ENCODE data around the gene CREB3L1.
"Not testable (repeated sequence)": the region's sequence is repeated elsewhere in the genome, so short reads cannot be mapped to it uniquely, and the experiment has no call there.

The CREB3L1 gene

DNA sequence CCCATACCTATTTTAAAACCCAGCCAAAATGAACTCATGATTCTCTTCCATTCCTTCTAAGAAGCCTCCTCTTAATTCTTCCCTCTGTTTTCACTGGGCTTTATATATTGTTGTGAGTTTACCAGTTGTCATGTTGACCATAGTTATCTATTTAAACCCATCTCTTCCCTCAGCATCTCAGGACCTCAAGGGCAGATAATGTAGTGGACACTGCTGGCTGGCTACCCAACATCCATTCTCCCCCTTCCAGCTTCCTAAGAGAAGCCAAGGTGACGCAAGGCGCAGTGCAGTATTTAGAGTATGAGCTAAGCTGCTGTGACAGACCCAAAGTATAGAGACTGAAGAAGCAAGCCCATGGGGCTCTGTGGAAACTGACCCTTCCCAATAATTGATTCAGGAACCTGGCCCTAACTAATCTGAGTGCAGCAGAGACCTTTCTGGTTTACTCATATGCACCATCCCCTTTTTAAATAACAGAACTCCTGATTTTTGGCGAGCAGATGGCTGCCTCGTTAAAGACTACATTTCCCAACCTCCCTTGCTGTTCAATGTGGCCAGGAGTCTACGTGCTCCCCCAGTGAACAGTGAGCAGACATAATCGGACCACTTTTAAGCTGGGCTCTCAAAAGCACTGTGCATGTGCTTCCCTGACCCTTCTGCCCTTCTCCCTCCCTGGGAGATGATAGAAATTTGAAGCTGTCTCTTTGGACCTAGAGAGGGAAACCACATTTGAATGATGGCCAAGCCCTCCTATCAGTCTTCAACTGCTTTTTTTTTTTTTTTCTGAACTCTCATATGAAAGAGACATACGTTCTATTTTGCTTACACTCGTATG is 28.1 kb upstream of the CREB3L1 start:
- no peak for DNase-seq (ENCODE audit: low read depth)

DNA sequence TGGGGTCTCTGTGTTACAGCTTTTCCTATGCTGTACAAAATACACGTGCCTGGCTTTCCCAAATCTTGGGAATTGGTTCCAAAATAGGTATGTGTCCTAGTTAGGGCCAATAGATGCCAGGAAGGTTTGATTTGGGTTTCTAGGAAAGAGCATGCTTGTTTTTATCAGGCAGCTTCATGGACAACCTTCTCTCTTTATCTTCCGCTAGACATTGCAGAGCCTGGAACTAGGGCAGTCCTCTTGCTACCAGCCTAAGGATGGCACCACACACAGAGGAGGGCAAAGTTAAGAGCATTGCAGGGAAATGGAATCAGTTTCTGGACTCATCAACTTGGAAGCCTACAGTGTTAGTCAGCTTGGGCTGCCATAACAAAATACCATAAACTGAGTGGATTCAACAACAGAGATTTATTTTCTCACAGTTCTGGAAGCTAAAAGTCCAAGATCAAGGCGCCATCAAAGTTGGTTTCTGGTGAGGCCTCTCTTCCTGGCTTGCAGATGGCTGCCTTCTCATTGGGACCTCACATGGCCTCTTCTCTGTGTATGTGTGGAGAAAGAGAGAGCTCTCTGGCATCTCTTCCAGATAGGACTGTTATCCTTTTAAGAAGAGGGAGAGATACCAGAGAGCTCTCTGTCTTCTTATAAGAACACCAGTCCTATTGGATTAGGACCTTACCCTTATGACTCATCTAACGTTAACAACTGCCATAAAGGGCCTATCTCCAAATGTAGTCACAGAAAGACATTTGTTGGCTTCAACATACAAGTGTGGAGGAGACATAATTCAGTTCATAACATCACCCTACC is 27.3 kb upstream of the CREB3L1 start:
- DNase-seq (ENCODE audit: low read depth), result no peak

DNA sequence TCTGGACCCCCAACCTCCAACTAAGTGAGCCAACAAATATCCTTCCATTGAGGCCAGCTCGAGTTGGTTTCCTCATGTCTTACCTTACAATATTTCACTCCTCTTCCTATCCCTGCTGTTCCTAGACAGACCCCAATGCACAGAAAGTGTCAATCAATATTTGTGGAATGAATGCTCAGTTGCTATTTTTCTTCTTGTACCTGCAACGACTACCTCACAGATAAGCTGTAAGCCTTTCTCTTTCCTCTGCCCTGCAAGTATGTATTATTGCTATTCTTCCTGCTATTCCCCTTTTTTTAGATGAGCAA is 26.8 kb upstream of the CREB3L1 start:
- no peak for DNase-seq (ENCODE audit: low read depth)

DNA sequence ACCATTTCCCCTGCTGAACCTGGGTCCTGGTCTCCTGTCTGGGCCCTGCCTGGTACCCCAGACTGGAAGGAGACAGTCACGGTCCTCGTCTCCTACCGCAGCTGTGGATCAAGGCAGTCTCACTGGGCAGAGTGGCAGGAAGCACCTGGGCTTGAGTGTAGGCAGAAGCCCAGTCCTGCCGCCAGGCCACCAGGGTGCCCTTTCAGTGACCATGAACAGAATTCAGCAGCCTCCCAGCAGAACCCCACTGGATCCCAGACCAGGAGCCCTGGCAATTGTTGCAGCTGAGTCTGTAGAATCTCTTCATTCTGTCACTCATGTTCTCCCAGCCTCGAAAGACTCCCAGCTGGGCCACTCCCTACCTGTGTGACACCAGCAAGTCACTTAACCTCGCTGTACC is 25.5 kb upstream of the CREB3L1 start:
- DNase-seq (ENCODE audit: low read depth), result no peak

DNA sequence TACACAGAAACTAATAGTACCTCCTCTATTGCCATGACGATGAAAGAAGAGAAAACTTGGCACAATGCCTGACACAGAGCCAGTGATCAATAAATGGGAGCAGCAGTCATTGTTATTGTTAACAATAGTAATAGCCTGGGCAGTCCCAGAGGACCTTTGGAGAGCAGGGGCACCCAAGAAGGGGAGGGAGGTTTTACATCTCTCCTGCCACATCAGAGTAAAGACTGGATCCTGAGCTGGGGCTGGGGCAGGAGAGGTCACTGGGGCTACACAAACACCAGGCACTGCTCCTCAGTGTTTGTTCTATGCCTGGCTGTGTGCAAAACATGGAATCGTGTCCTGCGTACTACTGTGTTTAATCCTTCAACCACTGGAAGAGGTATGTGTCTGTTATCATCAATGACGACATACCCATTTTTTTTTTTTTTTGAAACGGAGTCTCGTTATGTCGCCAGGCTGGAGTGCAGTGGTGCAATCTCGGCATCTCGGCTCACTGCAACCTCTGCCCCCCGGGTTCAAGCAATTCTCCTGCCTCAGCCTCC is 25.0 kb upstream of the CREB3L1 start:
- no peak for DNase-seq (ENCODE audit: low read depth)

DNA sequence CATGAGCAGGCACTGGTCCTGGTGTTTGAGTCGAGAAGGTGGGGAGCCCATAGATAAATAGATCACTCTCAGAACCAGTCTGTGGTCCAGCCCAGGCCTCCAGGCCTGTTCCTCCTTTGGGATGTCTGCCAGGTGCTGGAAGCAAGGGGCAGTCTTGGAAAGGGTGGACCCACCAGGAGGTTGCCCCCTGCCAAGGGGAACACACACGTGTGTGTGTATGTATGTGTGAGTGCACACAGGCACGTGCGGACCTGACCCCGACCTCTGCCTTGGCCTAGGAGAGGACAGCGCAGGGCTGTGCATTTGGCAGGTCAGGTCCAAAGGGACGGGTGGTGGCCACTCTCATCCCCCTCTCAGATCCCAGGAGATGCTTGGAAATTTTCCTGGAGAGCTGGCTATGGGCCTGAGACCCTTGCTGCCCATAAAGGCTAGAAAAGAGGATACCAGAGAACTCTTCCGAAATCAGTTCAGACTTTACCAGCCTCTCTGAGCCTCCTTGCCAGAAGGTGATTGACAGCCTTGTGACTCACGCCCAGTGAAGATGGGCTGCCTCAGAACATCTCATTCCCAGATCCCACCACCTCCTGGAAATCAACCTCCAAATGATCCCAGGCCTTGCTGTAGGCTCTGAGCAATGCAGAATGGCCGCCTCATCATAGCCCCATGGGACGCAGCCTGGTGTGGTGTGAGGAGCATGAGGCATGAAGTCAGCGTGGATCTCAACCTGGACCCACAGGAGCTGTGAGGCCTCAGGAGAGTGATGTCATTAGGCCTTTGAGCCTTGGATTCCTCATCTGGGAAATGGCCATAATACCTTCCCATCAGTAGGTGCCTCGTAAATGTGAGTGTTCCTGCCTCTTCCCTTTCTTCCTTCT is 24.0 kb upstream of the CREB3L1 start:
- DNase-seq (ENCODE audit: low read depth), result no peak

DNA sequence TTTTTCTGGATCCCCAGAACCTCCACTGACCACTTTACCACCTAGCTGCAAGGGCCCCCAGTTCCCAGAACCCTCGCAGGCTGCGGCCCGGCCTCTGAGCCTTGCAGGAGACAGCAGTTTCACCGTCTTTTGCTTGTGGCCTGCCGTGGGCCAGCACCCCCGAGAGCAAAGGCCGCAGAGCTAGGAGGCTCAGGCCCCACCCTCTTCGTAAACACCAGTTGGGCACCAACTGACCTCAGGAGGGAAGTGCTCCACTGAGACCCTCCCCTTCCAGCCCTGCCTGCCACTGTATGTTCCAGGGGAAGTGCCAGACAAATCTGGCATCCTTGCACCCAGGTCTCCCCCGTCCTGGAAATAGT is 23.4 kb upstream of the CREB3L1 start:
- no peak for DNase-seq (ENCODE audit: low read depth)

DNA sequence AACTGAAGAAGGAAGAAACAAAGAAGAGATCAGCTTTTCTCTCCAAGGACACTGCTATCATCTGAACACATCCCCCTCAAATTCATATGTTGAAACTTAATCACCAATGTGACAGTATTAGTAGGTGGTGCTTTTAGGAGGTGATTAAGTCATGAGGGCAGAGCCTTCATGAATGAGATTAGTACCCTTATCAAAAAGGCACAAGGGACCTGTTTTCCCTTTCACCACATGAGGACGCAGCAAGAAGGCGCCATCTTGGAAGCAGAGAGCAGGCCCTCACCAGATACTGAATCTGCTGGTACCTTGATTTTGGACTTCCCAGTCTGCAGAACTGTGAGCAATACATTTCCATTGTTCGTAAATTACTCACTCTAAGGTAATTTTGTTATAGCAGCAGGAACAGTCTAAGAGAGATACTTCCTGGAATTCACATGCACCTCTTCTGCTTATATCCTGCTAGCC is 20.9 kb upstream of the CREB3L1 start:
- DNase-seq (ENCODE audit: low read depth), result no peak

DNA sequence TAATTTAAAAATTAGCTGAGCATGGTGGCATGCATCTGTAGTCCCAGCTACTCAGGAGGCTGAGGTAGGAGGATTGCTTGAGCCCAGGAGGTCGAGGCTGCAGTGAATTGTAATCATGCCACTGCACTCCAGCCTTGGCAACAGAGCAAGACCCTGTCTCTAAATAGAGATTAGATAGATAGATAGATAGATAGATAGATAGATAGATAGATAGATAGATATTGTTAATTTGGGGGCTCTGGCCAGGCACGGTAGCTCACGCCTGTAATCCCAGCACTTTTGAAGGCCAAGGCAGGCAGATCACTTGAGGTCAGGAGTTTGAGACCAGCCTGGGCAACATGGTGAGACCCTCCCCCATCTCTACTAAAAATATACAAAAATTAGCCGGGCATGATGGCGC is 18.1 kb upstream of the CREB3L1 start:
- DNase-seq (ENCODE audit: low read depth), result not testable (repeated sequence)

DNA sequence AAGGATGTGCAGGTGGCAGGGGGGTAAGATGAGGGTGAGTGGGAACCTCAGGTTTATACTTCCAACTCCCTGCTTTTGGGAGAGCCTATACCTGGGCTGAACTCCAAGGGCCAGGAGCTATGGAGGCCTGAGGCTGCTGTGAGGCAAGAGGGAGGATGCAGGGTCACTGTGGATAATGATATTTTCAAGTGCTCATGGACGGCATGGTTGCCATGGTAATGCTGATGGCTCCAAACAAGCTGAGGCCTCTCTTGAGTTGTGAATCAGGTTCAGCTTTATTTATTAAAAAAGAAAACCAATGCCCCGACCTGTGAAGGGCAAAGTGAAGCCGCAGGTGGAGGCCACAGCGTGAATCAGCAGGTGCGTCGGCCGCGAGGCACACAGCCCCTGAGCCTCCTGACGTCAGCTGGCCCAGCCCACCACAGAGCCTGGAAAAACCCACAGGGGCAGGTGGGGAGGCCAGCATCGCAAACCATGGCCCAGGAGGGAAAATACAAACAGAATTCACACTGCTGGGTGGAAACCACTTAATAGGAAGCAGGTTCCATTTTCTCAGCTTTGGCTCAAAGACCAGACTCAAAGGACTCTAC is 17.4 kb upstream of the CREB3L1 start:
- DNase-seq (ENCODE audit: low read depth), result no peak

DNA sequence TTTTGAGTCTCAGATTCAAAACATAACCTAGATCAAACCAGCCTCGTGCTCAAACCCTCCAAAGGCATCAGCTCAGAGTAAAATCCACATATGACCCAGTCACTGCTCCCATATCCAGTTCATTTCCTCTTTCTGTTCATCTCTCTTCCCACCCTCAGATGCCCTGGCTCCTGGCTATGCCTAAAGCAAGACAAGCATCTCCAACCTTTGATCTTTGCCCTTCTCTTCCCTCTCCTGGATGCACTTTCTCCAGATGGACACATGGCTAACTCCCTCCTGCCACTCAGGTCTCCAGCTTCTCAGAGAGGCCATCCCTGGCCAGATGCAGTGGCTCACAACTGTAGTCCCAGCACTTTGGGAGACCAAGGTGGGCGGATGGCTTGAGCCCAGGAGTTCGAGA is 14.3 kb upstream of the CREB3L1 start:
- no peak for DNase-seq (ENCODE audit: low read depth)

DNA sequence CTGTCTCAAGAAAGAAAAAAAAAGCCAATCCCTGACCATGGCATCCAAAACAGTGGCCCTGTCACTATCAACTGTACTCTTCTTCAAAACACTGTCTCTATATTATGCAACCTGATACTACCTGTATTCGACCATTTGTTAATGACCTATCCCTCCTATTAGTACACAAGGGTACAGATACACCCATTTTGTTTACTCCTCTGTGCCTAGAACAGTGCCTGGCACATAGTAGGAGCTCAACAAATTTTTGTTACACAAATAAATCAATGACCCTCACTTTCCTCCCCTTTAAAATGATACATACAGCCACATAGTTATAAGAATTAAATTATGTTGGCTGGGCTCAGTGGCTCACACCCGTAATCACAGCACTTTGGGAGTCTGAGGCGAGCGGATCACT is 13.4 kb upstream of the CREB3L1 start:
- no peak for DNase-seq (ENCODE audit: low read depth)

DNA sequence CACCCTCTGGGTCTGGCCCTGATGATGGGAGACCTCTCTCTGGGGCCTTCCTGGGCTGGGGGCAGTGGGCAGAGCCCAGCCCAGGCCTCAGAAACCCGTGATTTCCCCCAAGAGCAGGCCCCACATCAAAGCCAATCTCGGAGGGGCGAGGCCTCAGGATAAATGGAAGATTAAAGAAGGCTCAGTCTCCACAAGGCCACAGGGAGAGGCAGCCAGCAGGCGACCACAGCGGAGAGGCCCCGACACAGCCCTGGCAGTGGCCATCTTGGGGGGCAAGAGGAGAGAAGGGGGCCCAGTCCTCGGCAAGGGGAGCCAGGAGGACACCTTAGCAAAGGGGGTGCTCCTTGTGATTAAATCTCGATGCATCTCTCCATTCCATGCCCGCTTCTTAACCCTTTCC is 12.5 kb upstream of the CREB3L1 start:
- DNase-seq (ENCODE audit: low read depth), result no peak

DNA sequence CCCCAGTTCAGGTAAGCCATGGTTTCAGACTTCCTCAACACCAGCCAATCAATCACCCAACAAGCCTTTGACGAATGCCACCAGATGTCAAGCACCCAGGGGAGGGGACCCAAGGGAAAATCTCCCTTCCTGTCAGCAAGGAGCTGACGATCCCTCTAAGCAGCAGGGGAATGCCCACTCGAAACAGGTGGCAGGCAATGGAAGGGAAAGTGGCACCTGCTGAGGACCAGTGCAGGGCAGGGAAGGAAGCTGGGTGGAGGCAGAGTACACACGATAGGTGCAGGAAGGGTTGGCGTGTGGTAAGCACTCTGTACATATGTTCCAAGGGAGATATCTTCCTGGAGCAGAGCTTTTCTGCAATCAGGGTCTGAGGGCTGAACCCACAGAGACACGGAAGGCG is 11.7 kb upstream of the CREB3L1 start:
- no peak for DNase-seq (ENCODE audit: low read depth)

DNA sequence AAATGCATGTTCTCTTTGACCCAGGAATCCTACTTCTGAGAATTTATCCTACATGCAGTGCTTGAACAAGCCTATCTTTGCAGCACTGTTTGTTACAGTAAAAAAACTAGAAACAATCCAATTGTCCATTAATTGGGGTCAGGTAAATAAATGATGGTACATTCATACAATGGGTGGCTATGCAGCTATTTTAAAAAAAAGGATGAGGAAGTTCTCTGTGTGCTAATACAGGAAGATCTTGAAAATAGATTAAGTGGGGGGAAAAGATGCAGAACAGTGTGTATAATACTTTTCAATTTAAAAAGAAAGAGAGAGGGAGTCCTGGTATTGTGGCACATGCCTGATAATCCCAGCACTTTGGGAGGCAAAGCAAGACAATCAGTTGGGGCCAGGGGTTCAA is 9.5 kb upstream of the CREB3L1 start:
- no peak for DNase-seq (ENCODE audit: low read depth)

DNA sequence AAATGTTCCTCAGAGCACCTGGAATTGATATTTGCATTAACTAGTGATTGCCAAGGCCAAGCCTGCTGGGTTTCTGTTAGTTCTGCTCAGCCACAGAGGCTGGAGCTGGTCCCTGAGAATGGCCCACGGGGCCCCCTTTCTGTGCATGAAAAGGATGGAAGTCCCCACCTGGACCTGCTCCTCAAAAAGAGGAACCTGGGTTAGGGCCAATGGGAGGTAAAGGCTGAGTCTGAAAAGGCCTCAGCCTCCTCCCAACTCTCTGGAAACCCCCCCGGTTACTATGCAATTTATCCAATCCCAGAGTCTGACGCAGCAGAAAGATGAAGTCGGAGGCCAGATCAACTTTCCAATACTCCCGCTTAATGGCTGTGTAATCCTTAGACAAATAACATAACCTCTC is 6.8 kb upstream of the CREB3L1 start:
- no peak for DNase-seq (ENCODE audit: low read depth)

DNA sequence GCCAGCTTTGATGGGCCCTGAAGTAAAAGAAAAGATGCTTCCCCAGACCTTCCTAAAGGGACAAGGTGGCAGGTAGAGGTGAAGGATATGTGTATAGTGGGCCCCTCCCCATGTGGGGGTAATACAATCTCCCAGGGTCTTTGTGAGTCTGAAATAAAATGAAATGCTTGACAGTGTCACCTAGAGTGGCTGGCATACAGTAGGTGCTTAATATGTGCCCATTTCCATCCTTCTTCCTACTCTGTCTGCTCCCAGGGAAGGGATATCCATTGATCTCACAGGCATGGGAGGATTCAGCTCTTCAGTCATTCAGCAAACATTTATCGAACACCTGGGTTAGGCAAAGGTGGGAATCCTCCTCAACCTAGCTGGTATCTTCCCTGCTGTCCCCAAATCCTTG is 6.1 kb upstream of the CREB3L1 start:
- DNase-seq (ENCODE audit: low read depth), result no peak

DNA sequence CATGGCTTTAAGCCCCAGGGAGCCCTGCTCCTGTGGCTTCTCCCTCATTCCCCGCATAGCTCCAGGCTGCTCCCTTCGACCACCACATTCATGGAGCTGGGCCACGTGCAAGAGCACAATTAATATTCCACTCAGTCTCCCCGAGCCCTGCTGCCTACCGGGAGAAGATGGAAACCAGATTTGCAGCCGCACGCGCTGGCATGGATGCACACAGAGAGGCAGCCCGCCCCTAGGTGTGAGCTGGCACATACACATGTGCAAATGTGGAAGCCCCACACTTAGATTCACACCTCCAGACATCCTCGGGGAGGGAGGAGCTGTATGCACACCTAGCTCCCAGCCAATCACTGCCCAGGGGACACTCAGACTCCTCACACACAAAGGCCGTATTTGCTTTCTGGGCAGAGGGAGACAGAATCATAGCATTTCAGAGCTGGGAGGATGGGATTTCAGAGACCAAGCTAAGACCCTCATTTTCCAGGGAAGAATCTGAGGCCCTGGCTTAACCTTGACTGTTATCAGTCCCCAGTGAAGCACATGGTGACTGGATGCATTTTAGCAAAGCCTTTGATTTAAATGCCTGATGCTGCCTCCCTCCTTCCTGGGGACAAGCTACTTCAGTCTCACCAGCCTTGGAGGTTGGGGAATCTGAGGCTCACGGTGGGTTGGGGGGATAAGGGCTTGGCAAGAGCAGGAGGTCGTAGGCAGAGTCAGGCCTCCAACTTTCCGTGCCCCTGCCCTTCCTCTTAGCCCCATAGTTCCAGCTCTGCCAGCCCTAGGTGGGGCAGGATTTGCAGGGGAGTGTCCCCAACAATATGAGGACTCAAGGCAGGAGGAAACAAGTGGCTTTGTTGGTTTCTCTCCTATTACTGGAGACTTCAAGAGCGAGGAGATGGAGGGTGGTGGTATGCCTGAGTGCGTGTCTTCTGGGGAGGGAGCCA is 5.3 kb upstream of the CREB3L1 start:
- no peak for DNase-seq (ENCODE audit: low read depth)

DNA sequence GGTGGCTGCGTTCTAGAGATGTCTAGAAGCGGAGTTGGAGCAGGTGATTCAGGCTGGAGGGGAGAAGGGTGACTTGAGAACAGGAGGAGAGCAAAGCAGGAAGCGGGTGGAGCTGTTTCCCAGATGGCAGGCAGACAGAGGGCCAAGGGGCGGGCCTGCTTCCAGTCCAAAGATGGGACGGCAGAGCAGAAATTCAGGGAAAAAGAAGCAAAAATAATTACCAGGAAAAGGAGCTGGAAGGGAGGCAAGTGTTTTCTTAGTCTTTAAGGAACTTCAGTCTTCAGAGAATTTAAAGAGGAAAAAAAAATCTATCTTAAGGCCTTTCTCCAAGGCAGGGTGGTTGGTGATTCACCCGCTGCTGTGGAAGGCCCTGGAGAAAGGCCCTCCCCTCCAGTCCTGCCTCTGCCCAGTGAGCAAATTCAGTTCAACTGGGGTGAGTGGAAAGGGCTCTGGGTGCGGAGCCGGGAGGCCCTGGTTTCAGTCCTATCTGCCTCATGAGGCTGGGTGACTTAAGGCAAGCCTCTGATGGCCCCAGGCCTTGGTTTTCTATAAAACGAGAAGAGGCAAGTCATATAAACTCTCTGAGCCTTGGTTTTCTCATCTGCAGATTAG is 4.5 kb upstream of the CREB3L1 start:
- DNase-seq (ENCODE audit: low read depth), result no peak

DNA sequence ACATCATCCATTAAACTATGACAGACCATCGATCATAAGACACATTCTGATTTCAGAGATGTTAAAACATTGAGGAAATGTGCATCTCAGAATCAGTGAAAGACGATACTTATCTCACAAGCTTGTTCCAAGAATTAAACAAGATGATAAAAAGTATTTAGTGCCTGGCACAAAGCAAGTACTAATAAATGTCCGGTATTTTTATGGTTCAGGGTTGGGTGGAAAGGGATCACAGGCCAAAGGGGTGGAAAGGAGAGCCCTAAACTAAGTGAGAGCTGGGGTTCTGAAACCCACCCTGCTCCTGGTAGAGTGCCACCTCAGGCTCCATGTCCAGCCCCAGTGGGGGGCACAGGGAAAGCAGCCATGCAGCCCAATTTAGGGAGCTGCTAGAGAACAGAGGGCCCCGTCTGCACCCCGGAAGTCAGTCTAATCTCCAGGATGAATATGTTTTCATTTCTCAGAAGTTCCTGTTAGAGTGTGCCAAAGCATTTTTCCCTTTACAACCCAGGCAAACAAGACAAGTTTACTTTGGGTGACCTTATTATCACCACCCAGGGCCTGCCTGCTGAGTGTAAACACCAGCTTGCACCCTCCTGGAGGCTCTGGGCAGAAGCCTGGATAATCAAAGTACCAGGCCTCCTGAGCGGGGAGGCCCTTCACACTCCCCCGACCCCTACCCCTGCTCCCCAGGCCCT is 3.8 kb upstream of the CREB3L1 start:
- no peak for DNase-seq (ENCODE audit: low read depth)

All from activated T-helper 9 cell treated with anti-CD3 and anti-CD28 coated beads, Interleukin-2, amount 50 U/mL, for 16 hours (primary cell).